Coronary artery (tissue), 2 donors: ENCODE data around the gene LEP.

ENCODE experiments used
- DNase-seq: peaks from one replicate; pipeline ENCODE4 v3.0.0-alpha.2; 2017; ENCODE audit warnings: low spot score
- H3K27ac ChIP-seq, 2 donors: fragments of 200-600 bp; sonication (generic); one replicate each; pipeline ENCODE4 v1.5.1; 2016 to 2019
- H3K4me3 ChIP-seq: fragments of 200-600 bp; sonication (generic); 2 replicates; pipeline ENCODE4 v1.5.1; 2016; ENCODE audit warnings: mild to moderate bottlenecking, moderate library complexity
- TF ChIP-seq, protein P1 (sequence below): fragments of 200-600 bp; sonication (generic); IDR thresholded peaks from one replicate; pipeline ENCODE4 v1.5.1; 2019; ENCODE audit warnings: antibody characterized with exemption

LEP gene

DNA sequence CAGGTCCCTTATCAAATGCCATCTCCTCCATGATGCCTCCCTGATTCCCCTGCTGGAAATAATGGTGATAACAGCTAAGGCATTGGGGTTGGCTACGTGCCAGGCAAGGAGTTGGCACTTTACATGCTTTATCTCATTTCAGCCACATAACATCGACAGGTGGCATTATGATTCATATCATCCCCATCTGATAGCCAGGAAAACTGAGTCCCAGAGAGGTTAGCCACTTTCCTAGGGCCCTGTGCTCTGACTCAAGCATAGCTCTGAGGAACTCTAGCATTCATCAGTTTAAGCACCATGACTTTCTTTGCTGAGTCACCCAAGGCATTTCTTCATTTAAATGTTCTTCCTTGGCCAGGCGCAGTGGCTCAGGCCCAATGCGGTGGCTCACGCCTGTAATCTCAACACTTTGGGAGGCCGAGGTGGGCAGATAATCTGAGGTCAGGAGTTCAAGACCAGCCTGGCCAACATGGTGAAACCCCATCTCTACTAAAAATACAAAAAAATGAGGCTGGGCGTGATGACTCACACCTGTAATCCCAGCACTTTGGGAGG lies 6.6 kb downstream of the LEP start:
- H3K27ac ChIP-seq: no peak overlapping the region
- TF ChIP-seq, protein P1, sequence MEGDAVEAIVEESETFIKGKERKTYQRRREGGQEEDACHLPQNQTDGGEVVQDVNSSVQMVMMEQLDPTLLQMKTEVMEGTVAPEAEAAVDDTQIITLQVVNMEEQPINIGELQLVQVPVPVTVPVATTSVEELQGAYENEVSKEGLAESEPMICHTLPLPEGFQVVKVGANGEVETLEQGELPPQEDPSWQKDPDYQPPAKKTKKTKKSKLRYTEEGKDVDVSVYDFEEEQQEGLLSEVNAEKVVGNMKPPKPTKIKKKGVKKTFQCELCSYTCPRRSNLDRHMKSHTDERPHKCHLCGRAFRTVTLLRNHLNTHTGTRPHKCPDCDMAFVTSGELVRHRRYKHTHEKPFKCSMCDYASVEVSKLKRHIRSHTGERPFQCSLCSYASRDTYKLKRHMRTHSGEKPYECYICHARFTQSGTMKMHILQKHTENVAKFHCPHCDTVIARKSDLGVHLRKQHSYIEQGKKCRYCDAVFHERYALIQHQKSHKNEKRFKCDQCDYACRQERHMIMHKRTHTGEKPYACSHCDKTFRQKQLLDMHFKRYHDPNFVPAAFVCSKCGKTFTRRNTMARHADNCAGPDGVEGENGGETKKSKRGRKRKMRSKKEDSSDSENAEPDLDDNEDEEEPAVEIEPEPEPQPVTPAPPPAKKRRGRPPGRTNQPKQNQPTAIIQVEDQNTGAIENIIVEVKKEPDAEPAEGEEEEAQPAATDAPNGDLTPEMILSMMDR: no peak
- no peak for DNase-seq
- H3K4me3 ChIP-seq: no peak overlapping the region

DNA sequence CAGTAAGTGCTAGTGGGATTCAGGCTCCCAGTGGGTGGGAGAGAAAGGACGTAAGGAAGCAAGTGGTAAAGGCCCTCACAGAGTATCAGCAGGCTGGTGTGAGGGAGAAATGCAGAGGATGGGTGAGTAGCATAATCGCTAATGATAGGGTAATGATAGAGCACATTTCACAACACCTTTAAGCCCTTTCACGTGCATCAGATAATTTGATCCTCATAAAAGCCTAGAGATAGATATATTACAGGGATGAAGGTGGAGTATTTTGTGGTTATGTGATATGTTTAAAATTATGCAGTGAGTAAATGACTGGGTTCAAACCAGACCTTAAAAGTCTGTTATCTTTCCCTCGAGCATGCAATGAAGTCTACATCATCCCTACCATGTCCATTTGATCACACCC lies 10.3 kb downstream of the LEP start:
- TF ChIP-seq, protein P1: no peak
- Histone ChIP-seq H3K27ac (no peak overlapping the region), H3K4me3 (no peak overlapping the region)
- no peak for DNase-seq

DNA sequence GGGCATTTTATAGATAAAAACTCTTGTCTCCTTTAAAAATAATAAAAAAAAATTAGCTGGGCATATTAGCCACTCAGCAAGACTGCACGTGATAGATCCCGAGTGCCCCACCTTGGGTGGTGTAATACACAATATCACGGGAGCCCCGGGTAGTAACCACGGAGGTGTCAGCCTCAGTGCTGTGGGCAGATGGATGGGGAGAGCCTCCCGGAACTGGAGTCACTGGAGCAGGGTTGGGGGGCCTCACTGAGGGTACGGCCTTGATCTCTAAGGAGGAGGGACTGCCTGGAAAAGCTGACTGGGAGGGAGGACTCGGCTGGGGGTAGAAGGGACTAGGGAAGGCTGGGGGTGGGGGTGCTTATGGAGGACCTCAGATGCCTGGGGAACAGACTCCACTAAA lies 12.6 kb downstream of the LEP start:
- DNase-seq: no peak
- TF ChIP-seq, protein P1: no peak

DNA sequence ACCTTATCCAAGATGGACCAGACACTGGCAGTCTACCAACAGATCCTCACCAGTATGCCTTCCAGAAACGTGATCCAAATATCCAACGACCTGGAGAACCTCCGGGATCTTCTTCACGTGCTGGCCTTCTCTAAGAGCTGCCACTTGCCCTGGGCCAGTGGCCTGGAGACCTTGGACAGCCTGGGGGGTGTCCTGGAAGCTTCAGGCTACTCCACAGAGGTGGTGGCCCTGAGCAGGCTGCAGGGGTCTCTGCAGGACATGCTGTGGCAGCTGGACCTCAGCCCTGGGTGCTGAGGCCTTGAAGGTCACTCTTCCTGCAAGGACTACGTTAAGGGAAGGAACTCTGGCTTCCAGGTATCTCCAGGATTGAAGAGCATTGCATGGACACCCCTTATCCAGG lies 13.4 kb downstream of the LEP start:
- DNase-seq: no peak
- no peak overlapping the region for H3K4me3 ChIP-seq
- TF ChIP-seq, protein P1: no peak
- no peak overlapping the region for H3K27ac ChIP-seq

More for the DNA sequence above, 12.6 kb downstream of the LEP start:
- Histone ChIP-seq H3K27ac (no peak overlapping the region), H3K4me3 (no peak overlapping the region)

DNA sequence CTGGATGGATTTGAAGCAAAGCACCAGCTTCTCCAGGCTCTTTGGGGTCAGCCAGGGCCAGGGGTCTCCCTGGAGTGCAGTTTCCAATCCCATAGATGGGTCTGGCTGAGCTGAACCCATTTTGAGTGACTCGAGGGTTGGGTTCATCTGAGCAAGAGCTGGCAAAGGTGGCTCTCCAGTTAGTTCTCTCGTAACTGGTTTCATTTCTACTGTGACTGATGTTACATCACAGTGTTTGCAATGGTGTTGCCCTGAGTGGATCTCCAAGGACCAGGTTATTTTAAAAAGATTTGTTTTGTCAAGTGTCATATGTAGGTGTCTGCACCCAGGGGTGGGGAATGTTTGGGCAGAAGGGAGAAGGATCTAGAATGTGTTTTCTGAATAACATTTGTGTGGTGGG lies 14.2 kb downstream of the LEP start:
- H3K27ac ChIP-seq: no peak overlapping the region
- TF ChIP-seq, protein P1: no peak
- H3K4me3 ChIP-seq: no peak overlapping the region
- no peak for DNase-seq

DNA sequence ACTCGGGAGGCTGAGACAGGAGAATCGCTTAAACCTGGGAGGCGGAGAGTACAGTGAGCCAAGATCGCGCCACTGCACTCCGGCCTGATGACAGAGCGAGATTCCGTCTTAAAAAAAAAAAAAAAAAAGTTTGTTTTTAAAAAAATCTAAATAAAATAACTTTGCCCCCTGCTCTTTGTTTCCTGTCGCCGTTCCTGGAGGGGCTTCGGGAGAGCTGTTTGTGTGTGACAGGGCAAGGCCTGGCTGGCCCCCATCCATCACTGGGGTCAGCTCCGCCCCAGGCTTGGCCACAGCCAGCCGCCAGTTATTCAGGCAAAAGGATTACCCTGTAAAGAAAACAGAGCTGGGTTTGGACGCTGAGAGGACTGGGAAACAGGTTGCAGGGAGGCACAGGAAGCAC lies 16.4 kb downstream of the LEP start:
- TF ChIP-seq, protein P1: no peak
- Histone ChIP-seq H3K4me3 (no peak overlapping the region), H3K27ac (no peak overlapping the region)
- DNase-seq: no peak

DNA sequence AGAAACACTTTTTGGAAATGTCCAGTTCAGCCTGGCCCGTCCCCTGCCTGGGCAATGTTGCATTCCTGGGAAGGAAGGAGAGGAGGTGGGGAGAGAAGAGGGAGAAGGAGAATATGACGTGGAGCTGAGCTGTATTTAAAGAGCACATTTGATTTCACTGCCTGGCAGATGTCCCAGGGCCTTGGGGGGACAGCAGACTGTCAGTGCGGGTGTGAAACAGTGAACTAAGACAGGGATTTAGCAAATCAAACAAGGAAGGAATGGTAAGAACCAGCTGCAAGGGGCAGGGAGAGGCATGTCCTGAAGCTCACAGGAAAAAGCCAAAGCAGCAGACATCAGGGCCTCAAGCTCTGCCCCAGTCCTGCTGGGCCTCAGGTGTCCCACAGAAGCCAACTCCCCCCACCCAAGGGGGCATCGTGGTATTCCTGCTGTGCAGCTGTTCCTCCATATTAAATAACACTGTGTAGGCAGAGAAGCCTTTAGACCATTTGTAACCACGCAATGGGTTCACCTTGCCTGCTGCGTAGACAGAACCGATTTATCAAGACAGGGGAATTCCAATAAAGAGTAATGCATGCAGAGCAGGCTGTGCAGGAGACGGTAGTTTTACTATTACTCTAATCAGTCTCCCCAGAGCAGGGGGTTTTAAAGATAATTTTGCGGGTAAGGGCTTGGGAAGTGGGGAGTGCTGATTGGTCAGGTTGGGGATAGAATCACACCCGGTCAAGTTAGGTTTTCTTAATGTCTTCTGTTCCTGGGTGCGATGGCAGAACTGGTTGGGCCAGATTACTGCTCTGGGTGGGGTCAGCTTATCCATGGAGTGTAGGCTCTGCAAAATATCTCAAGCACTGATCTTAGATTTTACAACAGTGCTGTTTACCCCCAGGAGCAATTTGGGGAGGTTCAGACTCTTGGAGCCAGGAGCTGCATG lies 18.3 kb downstream of the LEP start:
- DNase-seq: no peak
- Histone ChIP-seq H3K27ac (no peak overlapping the region), H3K4me3 (no peak overlapping the region)
- TF ChIP-seq, protein P1: no peak
